ENCODE results near the gene MYO7A. TPM values are rescaled to one million over a fixed set of nuclear protein-coding genes. Genes with fewer than 3 reads are reported as not detected.

MYO7A gene
- total RNA-seq, 2 donors from 2014 or later, result 1.4 to 5.0 TPM

DNA sequence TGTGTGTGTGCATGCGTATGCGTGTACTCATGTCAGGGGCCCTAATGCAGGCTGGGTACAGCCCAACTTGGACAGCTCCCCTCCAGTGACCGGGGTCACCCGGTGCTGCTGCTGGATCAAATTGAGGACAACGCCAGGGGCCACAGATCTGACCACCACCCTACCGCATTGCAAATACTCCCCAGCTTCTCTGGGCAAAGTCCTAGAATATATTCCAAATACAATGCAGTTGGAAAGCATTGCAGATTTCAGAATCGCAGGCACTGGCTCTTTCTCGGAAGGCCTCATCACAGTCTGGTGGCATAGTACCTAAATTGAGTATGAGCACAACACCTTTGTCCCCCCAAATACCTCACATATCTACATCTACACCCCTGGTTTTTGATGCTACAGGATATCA lies 43.2 kb downstream of the MYO7A start:
- no peaks in the 10 kb centered on the region for H3K27me3 ChIP-seq
- no peak overlapping the region for H3K27ac ChIP-seq
- H3K4me1 ChIP-seq, result no peaks in the 10 kb centered on the region
- H3K4me3 ChIP-seq, result no peak overlapping the region
- no peaks in the 10 kb centered on the region for H3K9me3 ChIP-seq
- no peak for DNase-seq (ENCODE audit: low spot score)
- TF ChIP-seq, protein P1, sequence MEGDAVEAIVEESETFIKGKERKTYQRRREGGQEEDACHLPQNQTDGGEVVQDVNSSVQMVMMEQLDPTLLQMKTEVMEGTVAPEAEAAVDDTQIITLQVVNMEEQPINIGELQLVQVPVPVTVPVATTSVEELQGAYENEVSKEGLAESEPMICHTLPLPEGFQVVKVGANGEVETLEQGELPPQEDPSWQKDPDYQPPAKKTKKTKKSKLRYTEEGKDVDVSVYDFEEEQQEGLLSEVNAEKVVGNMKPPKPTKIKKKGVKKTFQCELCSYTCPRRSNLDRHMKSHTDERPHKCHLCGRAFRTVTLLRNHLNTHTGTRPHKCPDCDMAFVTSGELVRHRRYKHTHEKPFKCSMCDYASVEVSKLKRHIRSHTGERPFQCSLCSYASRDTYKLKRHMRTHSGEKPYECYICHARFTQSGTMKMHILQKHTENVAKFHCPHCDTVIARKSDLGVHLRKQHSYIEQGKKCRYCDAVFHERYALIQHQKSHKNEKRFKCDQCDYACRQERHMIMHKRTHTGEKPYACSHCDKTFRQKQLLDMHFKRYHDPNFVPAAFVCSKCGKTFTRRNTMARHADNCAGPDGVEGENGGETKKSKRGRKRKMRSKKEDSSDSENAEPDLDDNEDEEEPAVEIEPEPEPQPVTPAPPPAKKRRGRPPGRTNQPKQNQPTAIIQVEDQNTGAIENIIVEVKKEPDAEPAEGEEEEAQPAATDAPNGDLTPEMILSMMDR (IDR thresholded peaks at IDR 0.05), result no peak
- no peaks in the 10 kb centered on the region for H3K36me3 ChIP-seq

DNA sequence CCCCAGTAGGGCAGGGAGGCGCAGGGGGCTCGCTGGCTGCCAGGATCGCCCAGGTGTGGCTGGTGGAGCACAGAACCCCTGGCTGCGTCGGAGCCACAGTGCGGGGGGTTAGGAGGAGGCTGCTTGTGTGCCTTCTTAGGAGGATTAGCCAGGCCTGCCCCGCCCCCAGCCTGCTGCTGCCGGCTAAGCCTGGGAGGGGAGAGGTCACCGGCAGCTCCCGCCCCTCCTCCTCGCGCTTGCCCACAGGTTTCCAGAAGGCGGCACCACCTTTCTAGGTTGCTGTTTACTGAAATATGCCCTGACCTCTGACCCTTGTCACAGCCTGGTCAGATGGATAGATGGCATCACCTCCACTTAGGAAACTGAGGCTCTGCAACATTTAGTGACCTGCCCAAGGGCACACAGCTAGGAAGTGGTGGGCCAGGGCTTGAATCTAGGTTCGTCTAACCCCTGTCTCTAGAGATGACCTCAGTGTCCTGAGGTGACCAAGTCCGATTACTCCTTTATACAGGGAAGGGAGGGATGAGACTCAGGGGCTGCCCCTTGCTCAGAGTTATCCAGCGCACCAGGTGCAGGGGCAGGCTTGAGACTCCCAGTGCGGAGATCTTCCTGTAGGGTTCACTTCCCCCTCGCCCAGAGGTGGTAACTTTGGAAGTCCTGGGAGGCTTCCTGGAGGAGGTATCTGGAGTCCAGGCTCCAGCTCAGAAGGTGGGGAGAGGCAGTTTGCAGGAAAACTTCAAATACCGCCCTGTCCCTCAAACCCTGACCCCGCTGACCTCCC lies 44.0 kb downstream of the MYO7A start:
- DNase-seq (ENCODE audit: low spot score), result no peak
- H3K27me3 ChIP-seq, result no peaks in the 10 kb centered on the region
- no peaks in the 10 kb centered on the region for H3K36me3 ChIP-seq
- H3K27ac ChIP-seq, result no peak overlapping the region
- TF ChIP-seq, protein P1 (IDR thresholded peaks at IDR 0.05), result no peak
- H3K4me3 ChIP-seq, result no peak overlapping the region
- H3K9me3 ChIP-seq, result no peaks in the 10 kb centered on the region
- H3K4me1 ChIP-seq, result no peaks in the 10 kb centered on the region

DNA sequence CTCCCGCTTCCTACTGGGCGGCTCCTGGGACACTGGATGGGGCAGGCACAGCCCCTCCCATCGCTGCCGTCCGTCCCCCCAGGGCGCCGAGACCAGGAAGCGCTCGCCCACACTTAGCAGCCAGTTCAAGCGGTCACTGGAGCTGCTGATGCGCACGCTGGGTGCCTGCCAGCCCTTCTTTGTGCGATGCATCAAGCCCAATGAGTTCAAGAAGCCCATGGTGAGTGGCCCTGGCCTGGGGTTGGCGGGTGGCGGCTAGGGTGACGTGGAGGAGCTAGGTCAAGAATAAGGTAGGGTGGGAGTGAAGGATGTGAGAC lies 44.6 kb downstream of the MYO7A start:
- H3K27ac ChIP-seq, result no peak overlapping the region
- H3K27me3 ChIP-seq, result no peaks in the 10 kb centered on the region
- H3K4me3 ChIP-seq, result no peak overlapping the region
- H3K4me1 ChIP-seq, result no peaks in the 10 kb centered on the region
- no peaks in the 10 kb centered on the region for H3K9me3 ChIP-seq
- no peak for DNase-seq (ENCODE audit: low spot score)
- no peaks in the 10 kb centered on the region for H3K36me3 ChIP-seq
- TF ChIP-seq, protein P1 (IDR thresholded peaks at IDR 0.05), result no peak

DNA sequence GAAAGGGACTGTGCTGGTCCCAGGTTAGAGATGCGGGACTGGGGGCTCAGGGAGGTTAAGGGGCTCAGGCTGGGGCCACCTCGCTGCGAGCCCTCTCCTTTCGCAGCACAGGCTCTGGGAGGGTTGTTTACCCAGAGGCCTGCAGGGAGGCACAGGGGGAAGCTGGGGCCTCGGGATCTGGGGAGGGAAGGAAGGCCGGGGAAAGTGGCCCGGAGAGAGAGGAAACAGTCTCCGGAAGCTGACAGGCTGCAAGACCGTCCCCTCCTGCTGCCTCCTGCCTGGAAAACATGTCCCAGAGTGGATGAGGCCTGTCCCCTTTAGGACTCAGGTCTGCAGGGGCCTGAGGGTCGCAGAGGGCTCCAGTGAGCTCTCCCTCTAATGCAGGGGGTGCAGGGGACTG lies 45.4 kb downstream of the MYO7A start:
- H3K4me1 ChIP-seq, result no peaks in the 10 kb centered on the region
- H3K36me3 ChIP-seq, result no peaks in the 10 kb centered on the region
- H3K4me3 ChIP-seq, result no peak overlapping the region
- no peak for DNase-seq (ENCODE audit: low spot score)
- TF ChIP-seq, protein P1 (IDR thresholded peaks at IDR 0.05), result no peak
- no peak overlapping the region for H3K27ac ChIP-seq
- H3K27me3 ChIP-seq, result no peaks in the 10 kb centered on the region
- H3K9me3 ChIP-seq, result no peaks in the 10 kb centered on the region

DNA sequence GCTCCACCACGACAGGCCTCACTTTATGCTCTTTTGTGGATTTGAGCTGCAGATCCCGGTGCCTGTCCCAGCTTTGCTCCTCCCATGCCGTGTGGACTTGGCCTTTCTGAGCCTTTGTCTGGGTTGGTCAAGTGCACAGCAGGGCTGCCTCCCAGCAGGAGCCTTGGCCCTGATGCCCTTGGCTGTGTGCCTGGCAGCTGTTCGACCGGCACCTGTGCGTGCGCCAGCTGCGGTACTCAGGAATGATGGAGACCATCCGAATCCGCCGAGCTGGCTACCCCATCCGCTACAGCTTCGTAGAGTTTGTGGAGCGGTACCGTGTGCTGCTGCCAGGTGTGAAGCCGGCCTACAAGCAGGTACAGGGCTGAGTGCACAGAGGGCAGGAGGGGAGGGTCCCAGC lies 46.5 kb downstream of the MYO7A start:
- no peak overlapping the region for H3K4me3 ChIP-seq

More for the DNA sequence above, 46.5 kb downstream of the MYO7A start:
- no peak for DNase-seq (ENCODE audit: low spot score)
- Histone ChIP-seq H3K27ac (no peak overlapping the region), H3K9me3 (no peaks in the 10 kb centered on the region), H3K36me3 (no peaks in the 10 kb centered on the region), H3K4me1 (no peaks in the 10 kb centered on the region), H3K27me3 (no peaks in the 10 kb centered on the region)
- TF ChIP-seq, protein P1 (IDR thresholded peaks at IDR 0.05), result no peak

All from right atrium auricular region (tissue), 2 donors.